WTC11 (cell line): ENCODE data around the gene RBM34. TPM values are rescaled to one million over a fixed set of nuclear protein-coding genes. Genes with fewer than 3 reads are reported as not detected.

Source experiments
- ATAC-seq: fragments of 200-7000 bp; cut with Tn5 transposase; 2 replicates; pipeline ENCODE4 v1.10.0; 2021; ENCODE audit warnings: mild to moderate bottlenecking, moderate library complexity
- CTCF ChIA-PET: fragments of 300-600 bp; sonication (Branson Sonifier 250); formaldehyde crosslinking; loops from one replicate; lab custom pipeline; 2021; ENCODE audit warnings: antibody characterized with exemption; lab: Charles Lee
- POLR2A ChIA-PET: fragments of 350-600 bp; sonication (Branson Sonifier 250); formaldehyde crosslinking; loops from one replicate; lab custom pipeline; 2021; ENCODE audit warnings: antibody characterized with exemption; lab: Charles Lee
- DNase-seq: peaks from one replicate; pipeline ENCODE4 v3.0.0; 2021; ENCODE audit warnings: low spot score
- H3K27ac Mint-ChIP-seq: 2 replicates; pipeline ENCODE4 v1.8.0; 2021; ENCODE audit warnings: mixed read lengths
- H3K27me3 Mint-ChIP-seq: 2 replicates; pipeline ENCODE4 v1.8.0; 2021; ENCODE audit warnings: low read depth, mild to moderate bottlenecking, moderate library complexity, mixed read lengths
- H3K36me3 Mint-ChIP-seq: 2 replicates; pipeline ENCODE4 v1.8.0; 2021; ENCODE audit warnings: mixed read lengths
- H3K4me1 Mint-ChIP-seq: 2 replicates; pipeline ENCODE4 v1.8.0; 2022; ENCODE audit warnings: mixed read lengths
- H3K4me3 Mint-ChIP-seq: 2 replicates; pipeline ENCODE4 v1.8.0; 2021; ENCODE audit warnings: mild to moderate bottlenecking, moderate library complexity, mixed read lengths
- H3K9me3 Mint-ChIP-seq: 2 replicates; pipeline ENCODE4 v1.8.0; 2021; ENCODE audit warnings: mixed read lengths
- AR ChIP-seq: fragments of 250-450 bp; sonication (Bioruptor Pico); IDR thresholded peaks from 2 replicates; pipeline ENCODE4 v1.9.0; 2021; ENCODE audit warnings: mild to moderate bottlenecking
- ATF1 ChIP-seq: sonication (generic); formaldehyde crosslinking; IDR thresholded peaks from 2 replicates; pipeline ENCODE4 v1.8.1; 2023; ENCODE audit warnings: mild to moderate bottlenecking, moderate library complexity, missing genetic modification reagents
- EMX1 ChIP-seq: fragments of 250-450 bp; sonication (Bioruptor Pico); IDR thresholded peaks from 2 replicates; pipeline ENCODE4 v1.8.0; 2021; ENCODE audit warnings: mild to moderate bottlenecking
- GABPB1 ChIP-seq: sonication (generic); formaldehyde crosslinking; IDR thresholded peaks from 2 replicates; pipeline ENCODE4 v1.8.1; 2023; ENCODE audit warnings: mild to moderate bottlenecking, missing genetic modification reagents
- IRF2 ChIP-seq: sonication (generic); formaldehyde crosslinking; IDR thresholded peaks from 2 replicates; pipeline ENCODE4 v1.8.0; 2022; ENCODE audit warnings: low read depth, missing genetic modification reagents, borderline replicate concordance
- JAZF1 ChIP-seq: fragments of 250-450 bp; sonication (Bioruptor Pico); IDR thresholded peaks from 2 replicates; pipeline ENCODE4 v1.9.0; 2021; ENCODE audit warnings: moderate library complexity, mild to moderate bottlenecking, inconsistent platforms
- MLX ChIP-seq: sonication (generic); formaldehyde crosslinking; IDR thresholded peaks from 2 replicates; pipeline ENCODE4 v1.8.1; 2023; ENCODE audit warnings: mild to moderate bottlenecking, missing genetic modification reagents, moderate library complexity
- MXD4 ChIP-seq: fragments of 250-450 bp; sonication (Bioruptor Pico); IDR thresholded peaks from 2 replicates; pipeline ENCODE4 v1.8.0; 2021; ENCODE audit warnings: mild to moderate bottlenecking, moderate library complexity, borderline replicate concordance
- NR1H2 ChIP-seq: sonication (generic); formaldehyde crosslinking; IDR thresholded peaks from 2 replicates; pipeline ENCODE4 v1.9.0; 2021; ENCODE audit warnings: mild to moderate bottlenecking, moderate library complexity, missing genetic modification reagents
- NR2C2 ChIP-seq: sonication (generic); formaldehyde crosslinking; IDR thresholded peaks from 2 replicates; pipeline ENCODE4 v1.8.0; 2022; ENCODE audit warnings: mild to moderate bottlenecking, missing genetic modification reagents
- SP1 ChIP-seq: sonication (generic); formaldehyde crosslinking; conservative IDR thresholded peaks from 2 replicates; pipeline ENCODE4 v1.8.1; 2022; ENCODE audit warnings: missing genetic modification reagents
- TCF7 ChIP-seq: sonication (generic); formaldehyde crosslinking; IDR thresholded peaks from 2 replicates; pipeline ENCODE4 v1.8.0; 2022; ENCODE audit warnings: mild to moderate bottlenecking, low read depth, missing genetic modification reagents, moderate library complexity
- TEAD4 ChIP-seq: sonication (generic); formaldehyde crosslinking; IDR thresholded peaks from 2 replicates; pipeline ENCODE4 v1.8.0; 2022; ENCODE audit warnings: mild to moderate bottlenecking, missing genetic modification reagents
- ZNF263 ChIP-seq: sonication (generic); formaldehyde crosslinking; IDR thresholded peaks from 2 replicates; pipeline ENCODE4 v1.8.1; 2022; ENCODE audit warnings: low read depth, mild to moderate bottlenecking, moderate library complexity, missing genetic modification reagents
- ZNF671 ChIP-seq: fragments of 250-450 bp; sonication (Bioruptor Pico); IDR thresholded peaks from 2 replicates; pipeline ENCODE4 v1.8.0; 2021; ENCODE audit warnings: mild to moderate bottlenecking
- total RNA-seq: library from RNA; stranded (reverse); gene quantifications from 3 replicates; pipeline ENCODE4 v1.2.3, GENCODE V29; 2021
- TF ChIP-seq, protein P1 (sequence below): sonication (generic); formaldehyde crosslinking; IDR thresholded peaks from 2 replicates; pipeline ENCODE4 v1.8.0; 2023; ENCODE audit warnings: missing genetic modification reagents
- TF ChIP-seq, protein P2 (sequence below): fragments of 250-450 bp; sonication (Bioruptor Pico); IDR thresholded peaks from 2 replicates; pipeline ENCODE4 v1.9.0; 2021; ENCODE audit warnings: moderate library complexity, mild to moderate bottlenecking, inconsistent platforms, borderline replicate concordance
- TF ChIP-seq, protein P3 (sequence below): sonication (generic); formaldehyde crosslinking; IDR thresholded peaks from 2 replicates; pipeline ENCODE4 v1.8.1; 2023; ENCODE audit warnings: mild to moderate bottlenecking, moderate library complexity, missing genetic modification reagents
- TF ChIP-seq, protein P4 (sequence below): sonication (generic); formaldehyde crosslinking; IDR thresholded peaks from 2 replicates; pipeline ENCODE4 v1.8.1; 2022; ENCODE audit warnings: mild to moderate bottlenecking, moderate library complexity, missing genetic modification reagents

The RBM34 gene
- total RNA-seq, 1 experiment from 2014 or later, result 112 TPM

- H3K4me3 Mint-ChIP-seq, result no peak overlapping the region
- no peak overlapping the region for H3K27ac Mint-ChIP-seq
- ChIA-PET POLR2A (interaction anchor here (0.7 kb wide), 1 partner anchor 215 kb away, joined by 3 read pairs; the partner anchor contains the start of gene TBCE), CTCF (no interaction called here)
- H3K36me3 Mint-ChIP-seq, result peaks cover 63% of the 10 kb centered on the region
- no peaks in the 10 kb centered on the region for H3K9me3 Mint-ChIP-seq
- no peaks in the 10 kb centered on the region for H3K4me1 Mint-ChIP-seq
- no peaks in the 10 kb centered on the region for H3K27me3 Mint-ChIP-seq
- TF ChIP-seq AR (no peak), TEAD4 (CRISPR knock-in tag) (no peak), MLX (CRISPR knock-in tag) (no peak), NR2C2 (CRISPR knock-in tag) (no peak), ZNF263 (no peak), TCF7 (CRISPR knock-in tag) (no peak)
- TF ChIP-seq, protein P1, sequence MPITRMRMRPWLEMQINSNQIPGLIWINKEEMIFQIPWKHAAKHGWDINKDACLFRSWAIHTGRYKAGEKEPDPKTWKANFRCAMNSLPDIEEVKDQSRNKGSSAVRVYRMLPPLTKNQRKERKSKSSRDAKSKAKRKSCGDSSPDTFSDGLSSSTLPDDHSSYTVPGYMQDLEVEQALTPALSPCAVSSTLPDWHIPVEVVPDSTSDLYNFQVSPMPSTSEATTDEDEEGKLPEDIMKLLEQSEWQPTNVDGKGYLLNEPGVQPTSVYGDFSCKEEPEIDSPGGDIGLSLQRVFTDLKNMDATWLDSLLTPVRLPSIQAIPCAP, result no peak
- TF ChIP-seq, protein P2, sequence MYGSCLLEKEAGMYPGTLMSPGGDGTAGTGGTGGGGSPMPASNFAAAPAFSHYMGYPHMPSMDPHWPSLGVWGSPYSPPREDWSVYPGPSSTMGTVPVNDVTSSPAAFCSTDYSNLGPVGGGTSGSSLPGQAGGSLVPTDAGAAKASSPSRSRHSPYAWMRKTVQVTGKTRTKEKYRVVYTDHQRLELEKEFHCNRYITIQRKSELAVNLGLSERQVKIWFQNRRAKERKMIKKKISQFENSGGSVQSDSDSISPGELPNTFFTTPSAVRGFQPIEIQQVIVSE, result no peak
- TF ChIP-seq, all 79 proteins: peak for 0
- ATAC-seq (no peak), DNase-seq (no peak)
These were observed 8.8 kb downstream of the RBM34 start for GRCh38 chr1:235152235-235152634.

DNA sequence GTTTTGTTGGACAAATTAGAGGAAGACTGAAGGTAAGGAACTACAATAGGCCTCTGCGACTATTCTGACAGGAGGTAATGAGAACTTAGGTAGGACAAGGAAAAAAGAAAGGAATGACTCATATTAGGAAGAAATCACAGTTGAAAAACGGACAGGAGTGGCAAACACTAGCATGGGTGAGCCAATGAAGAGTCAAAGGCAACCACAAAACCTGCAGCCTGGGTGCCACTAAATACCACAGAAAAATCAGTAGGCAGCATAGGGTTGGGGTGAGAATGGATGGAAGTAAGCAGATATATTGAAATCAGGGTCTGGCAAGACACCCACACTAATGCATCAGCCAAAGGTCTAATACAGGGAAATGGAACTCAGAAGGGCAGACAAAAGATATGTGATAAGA, 10.0 kb downstream of the RBM34 start:
- ChIA-PET POLR2A (no interaction called here), CTCF (no interaction called here)
- ATAC-seq, result no peak
- no peak overlapping the region for H3K27ac Mint-ChIP-seq
- H3K4me3 Mint-ChIP-seq, result no peak overlapping the region
- H3K4me1 Mint-ChIP-seq, result no peaks in the 10 kb centered on the region
- H3K36me3 Mint-ChIP-seq, result peaks cover 67% of the 10 kb centered on the region
- no peak for TF ChIP-seq EMX1 (CRISPR knock-in tag)
- no peak for TF ChIP-seq MXD4 (CRISPR knock-in tag)
- TF ChIP-seq JAZF1 (CRISPR knock-in tag), result no peak
- no peak for TF ChIP-seq ZNF671 (CRISPR knock-in tag)
- TF ChIP-seq, protein P3, sequence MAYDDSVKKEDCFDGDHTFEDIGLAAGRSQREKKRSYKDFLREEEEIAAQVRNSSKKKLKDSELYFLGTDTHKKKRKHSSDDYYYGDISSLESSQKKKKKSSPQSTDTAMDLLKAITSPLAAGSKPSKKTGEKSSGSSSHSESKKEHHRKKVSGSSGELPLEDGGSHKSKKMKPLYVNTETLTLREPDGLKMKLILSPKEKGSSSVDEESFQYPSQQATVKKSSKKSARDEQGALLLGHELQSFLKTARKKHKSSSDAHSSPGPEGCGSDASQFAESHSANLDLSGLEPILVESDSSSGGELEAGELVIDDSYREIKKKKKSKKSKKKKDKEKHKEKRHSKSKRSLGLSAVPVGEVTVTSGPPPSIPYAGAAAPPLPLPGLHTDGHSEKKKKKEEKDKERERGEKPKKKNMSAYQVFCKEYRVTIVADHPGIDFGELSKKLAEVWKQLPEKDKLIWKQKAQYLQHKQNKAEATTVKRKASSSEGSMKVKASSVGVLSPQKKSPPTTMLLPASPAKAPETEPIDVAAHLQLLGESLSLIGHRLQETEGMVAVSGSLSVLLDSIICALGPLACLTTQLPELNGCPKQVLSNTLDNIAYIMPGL (CRISPR knock-in tag), result no peak
- TF ChIP-seq IRF2 (CRISPR knock-in tag), result no peak
- TF ChIP-seq, protein P4, sequence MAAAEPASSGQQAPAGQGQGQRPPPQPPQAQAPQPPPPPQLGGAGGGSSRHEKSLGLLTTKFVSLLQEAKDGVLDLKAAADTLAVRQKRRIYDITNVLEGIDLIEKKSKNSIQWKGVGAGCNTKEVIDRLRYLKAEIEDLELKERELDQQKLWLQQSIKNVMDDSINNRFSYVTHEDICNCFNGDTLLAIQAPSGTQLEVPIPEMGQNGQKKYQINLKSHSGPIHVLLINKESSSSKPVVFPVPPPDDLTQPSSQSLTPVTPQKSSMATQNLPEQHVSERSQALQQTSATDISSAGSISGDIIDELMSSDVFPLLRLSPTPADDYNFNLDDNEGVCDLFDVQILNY (CRISPR knock-in tag), result no peak
- TF ChIP-seq ATF1 (CRISPR knock-in tag), result no peak
- TF ChIP-seq NR1H2, result no peak
- no peak for TF ChIP-seq SP1 (CRISPR knock-in tag)
- no peak for TF ChIP-seq GABPB1 (CRISPR knock-in tag)
- no peaks in the 10 kb centered on the region for H3K9me3 Mint-ChIP-seq
- no peak for DNase-seq
- no peaks in the 10 kb centered on the region for H3K27me3 Mint-ChIP-seq
